Measurements from ENCODE around the gene SLX1A.
"Not testable (repeated sequence)": the region's sequence is repeated elsewhere in the genome, so short reads cannot be mapped to it uniquely, and the experiment has no call there.

Gene SLX1A

GRCh38 chr16:30184096-30184890, 9.4 kb upstream of the SLX1A start:
- no peak for DNase-seq (ENCODE audit: insufficient read length, low spot score)

GRCh38 chr16:30184891-30185682, 8.6 kb upstream of the SLX1A start:
- DNase-seq (ENCODE audit: insufficient read length, low spot score) (no peak), FAIRE-seq (no peak)

More at GRCh38 chr16:30184096-30184890, 9.4 kb upstream of the SLX1A start:
- FAIRE-seq = no peak

- FAIRE-seq = no peak
- DNase-seq (ENCODE audit: insufficient read length, low spot score) = no peak
Measured at GRCh38 chr16:30185683-30186421, 7.8 kb upstream of the SLX1A start.

- DNase-seq (ENCODE audit: insufficient read length, low spot score) (no peak), FAIRE-seq (no peak)
Measured at GRCh38 chr16:30186444-30186781, 7.3 kb upstream of the SLX1A start.

- no peak for DNase-seq (ENCODE audit: insufficient read length, low spot score)
- no peak for FAIRE-seq
Measured at GRCh38 chr16:30186782-30187555, 6.7 kb upstream of the SLX1A start.

GRCh38 chr16:30187556-30187865, 6.2 kb upstream of the SLX1A start:
- FAIRE-seq (no peak), DNase-seq (ENCODE audit: insufficient read length, low spot score) (no peak)

- DNase-seq (ENCODE audit: insufficient read length, low spot score) (no peak), FAIRE-seq (no peak)
Measured at GRCh38 chr16:30187971-30188561, 5.6 kb upstream of the SLX1A start.

GRCh38 chr16:30191158-30191557, 2.5 kb upstream of the SLX1A start:
- FAIRE-seq = not testable (repeated sequence)

GRCh38 chr16:30193098-30193497, 577 bp upstream of the SLX1A start:
- DNase-seq (ENCODE audit: insufficient read length, low spot score); FAIRE-seq: not testable (repeated sequence)

More at GRCh38 chr16:30191158-30191557, 2.5 kb upstream of the SLX1A start:
- not testable (repeated sequence) for DNase-seq (ENCODE audit: insufficient read length, low spot score)

- peak; percentile 13 for FAIRE-seq
- not testable (repeated sequence) for DNase-seq (ENCODE audit: insufficient read length, low spot score)
Measured at GRCh38 chr16:30194172-30194925, 674 bp downstream of the SLX1A start.

GRCh38 chr16:30197001-30197400, 3.3 kb downstream of the SLX1A start:
- DNase-seq (ENCODE audit: insufficient read length, low spot score); FAIRE-seq: not testable (repeated sequence)

GRCh38 chr16:30199049-30199448, 5.4 kb downstream of the SLX1A start, which contains the start of gene SULT1A3:
SULT1A3 (plus strand) TSS chr16:30199255; CDS start chr16:30200729, 1,474 bp downstream.
- not testable (repeated sequence) for FAIRE-seq; DNase-seq (ENCODE audit: insufficient read length, low spot score)

GRCh38 chr16:30199608-30200343, 6.1 kb downstream of the SLX1A start:
- DNase-seq (ENCODE audit: insufficient read length, low spot score); FAIRE-seq: not testable (repeated sequence)

GRCh38 chr16:30205541-30206236, 12.0 kb downstream of the SLX1A start:
- not testable (repeated sequence) for FAIRE-seq; DNase-seq (ENCODE audit: insufficient read length, low spot score)

- not testable (repeated sequence) for FAIRE-seq; DNase-seq (ENCODE audit: insufficient read length, low spot score)
Measured at GRCh38 chr16:30206252-30206651, 12.6 kb downstream of the SLX1A start.

GRCh38 chr16:30207063-30207704, 13.5 kb downstream of the SLX1A start:
- peak; percentile 51 for FAIRE-seq

GRCh38 chr16:30209032-30209431, 15.4 kb downstream of the SLX1A start:
- not testable (repeated sequence) for FAIRE-seq; DNase-seq (ENCODE audit: insufficient read length, low spot score)

More at GRCh38 chr16:30207063-30207704, 13.5 kb downstream of the SLX1A start:
- not testable (repeated sequence) for DNase-seq (ENCODE audit: insufficient read length, low spot score)

All from HTR-8/SVneo (cell line).